ENCODE measurements around the gene SLC12A7. TPM values are rescaled to one million over a fixed set of nuclear protein-coding genes. Genes with fewer than 3 reads are reported as not detected.

Gene SLC12A7
- total RNA-seq, result 24.0 and 68.3 TPM in 2 replicates

DNA sequence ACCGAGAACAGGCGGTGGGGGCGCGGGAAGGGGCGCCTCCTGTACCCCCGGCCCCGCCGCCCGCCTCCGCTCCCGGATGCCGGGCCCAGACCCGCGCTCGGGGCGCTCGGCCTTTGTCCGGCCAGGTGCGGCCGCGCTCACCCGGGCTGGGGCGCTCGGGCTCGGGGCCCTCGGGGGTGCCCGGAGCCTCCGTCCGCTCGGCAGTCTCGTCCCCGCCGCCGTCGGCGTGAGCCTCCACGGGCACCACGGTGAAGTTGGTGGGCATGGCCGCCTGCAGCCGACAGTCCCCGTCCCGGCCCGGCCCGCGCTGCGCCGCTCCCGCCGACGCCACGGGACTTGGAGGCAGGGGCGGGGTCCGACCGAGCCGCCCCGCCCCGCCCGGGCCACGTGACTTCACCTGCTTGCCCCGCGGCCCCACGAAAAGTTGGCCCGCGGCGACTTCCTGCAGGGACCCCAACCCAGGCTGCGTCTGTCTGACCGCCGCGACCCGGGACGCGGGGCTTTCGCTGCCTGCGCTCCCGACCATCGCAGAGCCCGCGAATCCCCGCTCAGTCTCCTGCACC is at the start of gene SLC12A7:
TSS of gene SLC12A7 (minus strand) at position 337 of the 563 bp plus-strand sequence. CDS start at position 265, 72 bp downstream.

DNA sequence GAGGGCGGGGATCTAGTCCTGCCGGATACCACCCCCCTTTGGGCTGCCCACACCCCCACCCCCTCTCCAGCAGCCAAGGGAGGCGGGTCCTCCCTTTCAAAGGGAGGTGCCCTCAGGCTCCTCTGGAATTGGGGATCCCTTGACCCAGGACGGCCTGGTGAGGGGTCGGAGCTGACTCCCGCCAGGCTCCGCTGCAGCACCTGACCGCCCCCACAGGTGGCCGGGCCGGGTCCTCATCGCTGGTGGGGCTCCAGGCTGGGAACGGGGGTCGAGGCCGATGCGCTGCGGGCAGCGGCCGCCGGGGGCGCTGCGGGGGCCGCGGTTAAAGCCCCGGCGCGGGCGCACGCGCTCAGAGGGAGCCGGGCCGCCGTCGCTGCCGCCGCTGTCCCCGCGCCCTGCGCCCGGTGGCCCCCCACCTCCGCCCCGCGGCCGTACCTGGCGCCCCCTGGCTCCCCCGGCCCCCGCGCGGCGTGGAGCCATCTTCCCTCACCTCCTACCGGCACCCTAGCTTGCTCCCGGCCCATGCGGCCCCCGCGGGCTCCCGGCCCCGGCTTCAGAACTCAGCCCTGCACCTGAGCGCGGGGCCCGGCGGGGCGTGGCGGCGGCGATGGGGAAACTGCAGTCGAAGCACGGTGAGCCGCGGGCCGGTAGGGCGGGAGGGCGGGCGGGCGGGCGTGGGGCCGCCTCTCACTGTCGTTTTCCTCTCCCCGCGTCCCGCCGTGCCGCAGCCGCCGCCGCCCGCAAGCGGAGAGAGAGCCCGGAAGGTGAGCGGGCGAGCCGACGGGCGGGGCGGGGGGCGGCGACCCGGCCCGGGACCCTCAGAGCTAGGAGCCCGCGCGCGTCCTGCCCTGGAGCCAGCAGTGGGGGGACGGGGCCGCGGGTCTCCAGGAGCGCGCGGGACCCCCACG is 103.2 kb downstream of the SLC12A7 start, which contains the start of gene NKD2:
TSS of gene NKD2 (plus strand) at position 352 of the 908 bp plus-strand sequence. CDS start at position 608, 256 bp downstream.

Other genes starting within 250 kb of the SLC12A7 start
- 40.6 and 59.5 TPM in 2 replicates for gene BRD9, start 219.3 kb downstream of the SLC12A7 start, total RNA-seq
- gene TRIP13, start 219.2 kb downstream of the SLC12A7 start, total RNA-seq, result 16.7 and 25.1 TPM in 2 replicates
- gene NKD2, start 103.3 kb downstream of the SLC12A7 start, total RNA-seq, result 0.16 and 3.1 TPM in 2 replicates
- gene SLC6A19, start 89.5 kb upstream of the SLC12A7 start, total RNA-seq, result not detected in 2 replicates
- gene SLC6A18, start 113.3 kb upstream of the SLC12A7 start, total RNA-seq, result not detected in 2 replicates
- 0.06 TPM in 1 of 2 replicates, not detected in the other for gene TERT, start 183.0 kb upstream of the SLC12A7 start, total RNA-seq
- 231 and 387 TPM in 2 replicates for gene CLPTM1L, start 233.0 kb upstream of the SLC12A7 start, total RNA-seq

All from bladder microvascular endothelial cell (primary cell).